ENCODE data around the gene MUC5B.
"Not testable (repeated sequence)": the region's sequence is repeated elsewhere in the genome, so short reads cannot be mapped to it uniquely, and the experiment has no call there.

The MUC5B gene

DNA sequence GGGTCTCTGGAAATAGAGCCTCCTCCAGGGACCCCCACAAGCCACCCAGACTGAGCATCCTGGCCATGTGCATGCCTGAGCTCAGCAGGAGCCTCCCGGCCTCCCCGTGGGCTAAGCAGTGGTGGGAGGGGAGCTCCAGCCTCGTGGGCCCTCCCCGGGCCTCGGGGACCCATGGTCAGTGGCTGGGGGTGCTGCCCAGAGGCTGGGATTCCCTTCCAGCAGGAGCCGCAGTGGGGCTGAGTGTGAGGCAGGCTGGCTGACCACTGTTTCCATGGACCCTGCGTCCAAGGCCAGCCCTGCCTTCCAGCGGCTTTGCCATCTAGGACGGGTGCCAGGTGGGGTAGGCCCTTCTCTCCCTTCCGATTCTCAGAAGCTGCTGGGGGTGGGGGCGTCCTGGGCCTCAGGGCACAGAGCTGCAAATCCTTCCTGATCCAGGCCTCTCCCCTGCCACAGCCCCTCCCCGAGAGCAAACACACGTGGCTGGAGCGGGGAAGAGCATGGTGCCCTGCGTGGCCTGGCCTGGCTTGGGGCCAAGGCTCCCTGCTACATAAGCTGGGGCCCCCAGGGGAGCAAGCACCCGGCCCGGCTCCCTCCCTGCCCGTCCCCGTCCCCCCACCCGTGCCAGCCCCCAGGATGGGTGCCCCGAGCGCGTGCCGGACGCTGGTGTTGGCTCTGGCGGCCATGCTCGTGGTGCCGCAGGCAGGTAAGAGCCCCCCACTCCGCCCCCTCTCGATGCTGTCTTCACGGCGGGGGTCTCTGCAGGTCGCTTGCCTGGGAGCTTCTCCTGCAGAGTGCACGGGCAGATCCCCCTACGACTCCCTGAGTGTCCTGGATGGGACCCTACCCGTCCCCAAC is at the start of gene MUC5B:
MUC5B (plus strand) TSS at position 576 of the 855 bp plus-strand sequence; CDS start at position 634, 58 bp downstream.
- no peak for DNase-seq (ENCODE audit: low spot score)

DNA sequence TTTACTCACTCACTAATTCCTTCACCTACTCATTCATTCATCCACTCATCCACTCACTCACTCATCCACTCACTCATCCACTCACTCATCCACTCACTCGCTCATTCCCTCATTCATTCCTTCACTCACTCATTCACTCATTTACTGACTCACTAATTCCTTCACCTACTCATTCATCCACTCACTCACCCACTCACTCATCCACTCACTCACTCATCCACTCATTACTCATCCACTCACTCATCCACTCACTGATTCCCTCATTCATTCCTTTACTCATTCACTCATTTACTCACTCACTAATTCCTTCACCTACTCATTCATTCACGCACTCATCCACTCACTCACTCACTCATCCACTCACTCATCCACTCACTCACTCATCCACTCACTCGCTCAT is 49.5 kb upstream of the MUC5B start:
- not testable (repeated sequence) for DNase-seq (ENCODE audit: low spot score)

GRCh38 chr11:1174441-1175370 is 48.2 kb upstream of the MUC5B start:
- DNase-seq (ENCODE audit: low spot score), result no peak

- DNase-seq (ENCODE audit: low spot score), result no peak
These were observed 47.2 kb upstream of the MUC5B start for GRCh38 chr11:1175461-1176223.

DNA sequence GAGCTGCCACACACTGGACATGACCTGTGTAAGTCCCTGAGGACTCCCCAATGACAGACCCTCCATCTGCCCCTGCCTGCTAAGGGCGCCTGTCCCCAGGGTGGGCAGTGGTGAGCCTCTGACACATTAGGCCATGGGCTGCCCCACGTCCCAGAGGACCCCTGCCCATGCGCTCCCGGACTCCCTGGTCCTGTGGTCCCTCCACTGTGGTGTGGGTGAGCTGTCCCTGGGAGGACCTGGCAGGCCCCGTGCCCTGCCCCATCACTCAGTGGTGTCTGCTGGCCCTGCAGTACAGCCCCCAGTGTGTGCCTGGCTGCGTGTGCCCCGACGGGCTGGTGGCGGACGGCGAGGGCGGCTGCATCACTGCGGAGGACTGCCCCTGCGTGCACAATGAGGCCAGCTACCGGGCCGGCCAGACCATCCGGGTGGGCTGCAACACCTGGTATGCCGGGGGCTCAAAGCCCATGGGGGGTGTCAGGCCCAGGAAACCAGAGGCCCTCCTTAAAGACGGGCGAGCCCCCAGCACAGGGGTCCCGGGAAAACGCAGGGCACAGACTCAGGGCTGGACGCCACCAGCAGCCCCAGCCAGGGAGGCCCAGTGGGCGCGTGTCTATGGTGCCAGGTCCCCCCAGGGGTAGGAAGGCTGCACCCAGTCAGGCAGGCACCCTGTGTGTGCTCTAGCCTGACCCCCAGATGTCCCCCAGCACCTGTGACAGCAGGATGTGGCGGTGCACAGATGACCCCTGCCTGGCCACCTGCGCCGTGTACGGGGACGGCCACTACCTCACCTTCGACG is 46.4 kb upstream of the MUC5B start:
- DNase-seq (ENCODE audit: low spot score), result no peak

DNA sequence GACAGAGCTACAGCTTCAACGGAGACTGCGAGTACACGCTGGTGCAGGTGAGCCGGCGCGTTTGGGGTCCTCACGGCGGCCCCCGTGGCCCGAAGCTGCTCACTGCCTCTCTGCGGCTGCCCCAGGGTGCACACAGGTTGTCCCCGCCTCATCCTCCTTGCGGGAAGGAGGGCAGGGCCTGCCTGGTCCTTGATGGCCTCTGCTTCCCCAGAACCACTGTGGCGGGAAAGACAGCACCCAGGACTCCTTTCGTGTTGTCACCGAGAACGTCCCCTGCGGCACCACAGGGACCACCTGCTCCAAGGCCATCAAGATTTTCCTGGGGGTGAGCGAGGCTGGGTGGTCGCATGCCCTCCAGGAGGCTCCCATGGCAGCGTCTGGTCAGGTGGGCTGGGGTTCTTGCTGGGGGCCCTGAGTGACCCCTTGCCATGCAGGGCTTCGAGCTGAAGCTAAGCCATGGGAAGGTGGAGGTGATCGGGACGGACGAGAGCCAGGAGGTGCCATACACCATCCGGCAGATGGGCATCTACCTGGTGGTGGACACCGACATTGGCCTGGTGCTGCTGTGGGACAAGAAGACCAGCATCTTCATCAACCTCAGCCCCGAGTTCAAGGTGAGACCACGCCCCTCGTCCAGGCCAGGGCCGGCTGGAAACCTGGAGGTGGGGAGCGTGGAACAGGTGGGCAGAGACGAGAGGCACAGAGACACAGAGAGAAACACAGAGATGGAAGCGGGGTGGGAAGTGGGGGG is 45.7 kb upstream of the MUC5B start:
- no peak for DNase-seq (ENCODE audit: low spot score)

- DNase-seq (ENCODE audit: low spot score), result no peak
These were observed 45.1 kb upstream of the MUC5B start for GRCh38 chr11:1177771-1178090.

GRCh38 chr11:1178201-1178885 is 44.5 kb upstream of the MUC5B start:
- no peak for DNase-seq (ENCODE audit: low spot score)

DNA sequence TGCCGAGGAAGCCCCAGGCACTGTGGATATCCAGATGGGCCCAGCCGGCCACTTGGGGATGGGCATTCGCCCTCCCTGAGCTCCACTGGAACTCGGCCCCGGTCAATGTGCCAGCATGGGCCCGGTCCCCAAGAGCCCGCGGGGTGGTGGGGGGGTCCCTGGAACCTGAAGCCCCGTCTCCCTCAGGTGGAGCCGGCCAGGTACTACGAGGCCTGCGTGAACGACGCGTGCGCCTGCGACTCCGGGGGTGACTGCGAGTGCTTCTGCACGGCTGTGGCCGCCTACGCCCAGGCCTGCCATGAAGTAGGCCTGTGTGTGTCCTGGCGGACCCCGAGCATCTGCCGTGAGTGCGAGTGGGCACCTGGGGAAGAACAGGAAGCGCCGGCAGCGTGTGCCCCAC is 44.0 kb upstream of the MUC5B start:
- no peak for DNase-seq (ENCODE audit: low spot score)

DNA sequence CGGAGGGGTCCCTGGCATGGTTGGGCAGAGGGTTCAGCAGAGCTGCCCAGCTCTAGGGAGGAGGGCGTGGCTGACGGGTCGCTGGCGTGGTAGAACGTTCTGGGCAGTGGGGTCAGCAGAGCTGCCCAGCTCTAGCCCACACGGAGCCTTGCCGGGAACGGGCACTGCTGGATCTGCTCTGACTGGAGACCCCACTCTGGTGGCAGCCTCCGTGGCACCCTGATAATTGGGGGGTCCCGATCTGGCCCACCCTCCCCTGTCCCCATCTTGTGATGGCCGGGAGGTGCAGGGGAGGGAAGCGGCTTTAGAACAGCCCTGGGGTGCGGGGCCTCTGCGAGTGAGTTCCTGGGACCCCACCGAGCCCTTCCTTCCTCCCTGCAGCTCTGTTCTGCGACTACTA is 43.2 kb upstream of the MUC5B start:
- no peak for DNase-seq (ENCODE audit: low spot score)

GRCh38 chr11:1180171-1180570 is 42.7 kb upstream of the MUC5B start:
- DNase-seq (ENCODE audit: low spot score), result no peak

GRCh38 chr11:1180947-1181391 is 41.9 kb upstream of the MUC5B start:
- no peak for DNase-seq (ENCODE audit: low spot score)

GRCh38 chr11:1181420-1181819 is 41.4 kb upstream of the MUC5B start:
- DNase-seq (ENCODE audit: low spot score), result no peak

DNA sequence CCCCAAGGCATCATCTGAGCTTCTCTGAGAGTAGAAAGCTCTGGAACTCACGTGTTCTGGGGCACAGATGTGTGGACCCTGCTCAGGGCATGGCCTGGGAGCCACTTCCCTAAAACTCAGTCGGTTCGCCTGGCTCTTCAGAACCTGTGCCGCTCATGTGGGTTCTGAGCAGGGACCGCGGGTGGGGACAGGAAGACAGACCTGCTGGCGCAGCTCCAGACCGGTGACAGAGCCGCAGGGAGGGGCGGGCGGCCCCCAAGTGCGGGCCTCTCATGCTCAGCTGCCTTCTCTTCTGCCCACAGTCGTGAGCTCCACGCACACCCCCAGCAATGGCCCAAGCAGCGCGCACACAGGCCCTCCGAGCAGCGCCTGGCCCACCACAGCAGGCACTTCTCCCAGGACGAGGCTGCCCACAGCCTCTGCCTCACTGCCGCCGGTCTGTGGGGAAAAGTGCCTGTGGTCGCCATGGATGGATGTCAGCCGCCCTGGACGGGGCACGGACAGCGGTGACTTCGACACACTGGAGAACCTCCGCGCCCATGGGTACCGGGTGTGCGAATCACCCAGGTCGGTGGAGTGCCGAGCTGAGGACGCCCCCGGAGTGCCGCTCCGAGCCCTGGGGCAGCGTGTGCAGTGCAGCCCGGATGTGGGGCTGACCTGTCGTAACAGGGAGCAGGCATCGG is 40.9 kb upstream of the MUC5B start:
- no peak for DNase-seq (ENCODE audit: low spot score)

DNA sequence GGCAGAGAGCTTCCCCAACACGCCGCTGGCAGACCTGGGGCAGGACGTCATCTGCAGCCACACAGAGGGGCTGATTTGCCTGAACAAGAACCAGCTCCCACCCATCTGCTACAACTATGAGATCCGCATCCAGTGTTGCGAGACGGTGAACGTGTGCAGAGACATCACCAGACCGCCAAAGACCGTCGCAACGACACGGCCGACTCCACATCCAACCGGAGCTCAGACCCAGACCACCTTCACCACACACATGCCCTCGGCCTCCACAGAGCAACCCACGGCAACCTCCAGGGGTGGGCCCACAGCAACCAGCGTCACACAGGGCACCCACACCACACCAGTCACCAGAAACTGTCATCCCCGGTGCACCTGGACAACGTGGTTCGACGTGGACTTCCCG is 38.7 kb upstream of the MUC5B start:
- DNase-seq (ENCODE audit: low spot score), result not testable (repeated sequence)

GRCh38 chr11:1188451-1189130 is 34.3 kb upstream of the MUC5B start:
- DNase-seq (ENCODE audit: low spot score), result not testable (repeated sequence)

DNA sequence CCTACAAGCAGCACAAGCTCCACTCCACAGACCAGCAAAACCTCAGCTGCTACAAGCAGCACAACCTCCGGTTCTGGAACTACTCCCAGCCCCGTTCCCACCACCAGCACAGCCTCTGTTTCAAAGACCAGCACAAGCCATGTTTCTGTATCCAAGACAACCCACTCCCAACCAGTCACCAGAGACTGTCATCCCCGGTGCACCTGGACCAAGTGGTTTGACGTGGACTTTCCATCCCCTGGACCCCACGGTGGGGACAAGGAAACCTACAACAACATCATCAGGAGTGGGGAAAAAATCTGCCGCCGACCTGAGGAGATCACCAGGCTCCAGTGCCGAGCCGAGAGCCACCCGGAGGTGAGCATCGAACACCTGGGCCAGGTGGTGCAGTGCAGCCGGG is 33.0 kb upstream of the MUC5B start:
- DNase-seq (ENCODE audit: low spot score), result not testable (repeated sequence)

DNA sequence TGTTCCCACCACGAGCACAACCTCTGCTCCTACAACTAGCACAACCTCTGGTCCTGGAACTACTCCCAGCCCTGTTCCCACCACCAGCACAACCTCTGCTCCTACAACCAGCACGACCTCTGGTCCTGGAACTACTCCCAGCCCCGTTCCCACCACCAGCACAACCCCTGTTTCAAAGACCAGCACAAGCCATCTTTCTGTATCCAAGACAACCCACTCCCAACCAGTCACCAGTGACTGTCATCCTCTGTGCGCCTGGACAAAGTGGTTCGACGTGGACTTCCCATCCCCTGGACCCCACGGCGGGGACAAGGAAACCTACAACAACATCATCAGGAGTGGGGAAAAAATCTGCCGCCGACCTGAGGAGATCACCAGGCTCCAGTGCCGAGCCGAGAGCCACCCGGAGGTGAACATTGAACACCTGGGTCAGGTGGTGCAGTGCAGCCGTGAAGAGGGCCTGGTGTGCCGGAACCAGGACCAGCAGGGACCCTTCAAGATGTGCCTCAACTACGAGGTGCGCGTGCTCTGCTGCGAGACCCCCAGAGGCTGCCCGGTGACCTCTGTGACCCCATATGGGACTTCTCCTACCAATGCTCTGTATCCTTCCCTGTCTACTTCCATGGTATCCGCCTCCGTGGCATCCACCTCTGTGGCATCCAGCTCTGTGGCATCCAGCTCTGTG is 30.9 kb upstream of the MUC5B start:
- not testable (repeated sequence) for DNase-seq (ENCODE audit: low spot score)
